ENCODE data around the gene MYH10.
A peak's percentile ranks its signal among the peaks of the same experiment; 100 is the strongest.

MYH10 gene

GRCh38 chr17:8654822-8655221 is 24.3 kb upstream of the MYH10 start:
- H3K27ac ChIP-seq: no peak overlapping the region
- H3K36me3 ChIP-seq: no peaks in the 10 kb centered on the region
- DNase-seq: no peak
- no peaks in the 10 kb centered on the region for H3K27me3 ChIP-seq (ENCODE audit: insufficient read depth, low read depth, severe bottlenecking)
- TF ChIP-seq CTCF (IDR thresholded peaks at IDR 0.05; ENCODE audit: low read depth, low read length): no peak
- peaks cover 2% of the 10 kb centered on the region for H3K9me3 ChIP-seq (ENCODE audit: severe bottlenecking)
- H3K4me3 ChIP-seq (ENCODE audit: low read depth, low read length): no peak overlapping the region

DNA sequence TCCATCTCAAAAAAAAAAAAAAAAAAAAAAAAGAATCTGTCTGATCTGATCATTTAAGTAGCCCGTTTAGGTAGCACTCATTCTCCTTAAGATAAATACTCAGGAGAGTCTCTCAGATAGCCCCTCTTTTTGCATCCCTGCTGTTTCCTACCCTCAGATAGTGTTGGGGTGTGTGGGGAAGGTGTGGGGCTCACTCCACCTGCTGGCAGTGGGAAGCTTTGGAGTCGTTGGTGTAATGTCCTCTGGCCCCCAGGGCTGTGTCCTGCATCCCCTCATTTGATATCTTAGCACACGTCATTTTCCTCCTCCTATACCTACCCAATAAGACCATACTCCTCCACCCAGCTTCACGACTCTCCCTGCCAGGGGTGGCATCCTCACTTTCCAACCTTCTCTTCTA is 20.5 kb upstream of the MYH10 start:
- peak; percentile 25; the same call in 1 of the 2 replicates for TF ChIP-seq CTCF (IDR thresholded peaks at IDR 0.05; ENCODE audit: low read depth, low read length)
- no peak overlapping the region for H3K27ac ChIP-seq
- H3K4me3 ChIP-seq (ENCODE audit: low read depth, low read length): no peak overlapping the region
- H3K36me3 ChIP-seq: no peaks in the 10 kb centered on the region
- H3K27me3 ChIP-seq (ENCODE audit: insufficient read depth, low read depth, severe bottlenecking): no peaks in the 10 kb centered on the region
- no peak for DNase-seq
- no peaks in the 10 kb centered on the region for H3K9me3 ChIP-seq (ENCODE audit: severe bottlenecking)

DNA sequence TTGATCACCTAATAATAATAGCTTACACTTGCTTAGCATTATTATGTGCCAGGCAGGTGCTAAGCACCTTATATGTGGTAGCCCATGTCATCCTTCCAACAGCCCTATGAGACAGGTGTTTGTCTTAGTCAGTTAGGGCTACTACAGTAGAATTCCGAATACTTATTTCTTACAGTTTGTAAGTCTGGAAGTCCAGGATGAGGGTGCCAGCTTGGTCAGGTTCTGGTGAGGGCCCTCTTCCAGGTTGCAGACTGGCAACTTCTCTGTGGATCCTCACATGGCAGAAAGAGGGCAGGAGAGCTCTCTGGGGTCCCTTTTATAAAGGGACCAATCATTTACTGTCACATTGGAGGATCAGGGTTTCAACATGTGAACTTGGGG is 19.6 kb upstream of the MYH10 start:
- H3K36me3 ChIP-seq: no peaks in the 10 kb centered on the region
- H3K27ac ChIP-seq: no peak overlapping the region
- no peaks in the 10 kb centered on the region for H3K27me3 ChIP-seq (ENCODE audit: insufficient read depth, low read depth, severe bottlenecking)
- no peak overlapping the region for H3K4me3 ChIP-seq (ENCODE audit: low read depth, low read length)
- no peak for DNase-seq
- no peak for TF ChIP-seq CTCF (IDR thresholded peaks at IDR 0.05; ENCODE audit: low read depth, low read length)
- no peaks in the 10 kb centered on the region for H3K9me3 ChIP-seq (ENCODE audit: severe bottlenecking)

DNA sequence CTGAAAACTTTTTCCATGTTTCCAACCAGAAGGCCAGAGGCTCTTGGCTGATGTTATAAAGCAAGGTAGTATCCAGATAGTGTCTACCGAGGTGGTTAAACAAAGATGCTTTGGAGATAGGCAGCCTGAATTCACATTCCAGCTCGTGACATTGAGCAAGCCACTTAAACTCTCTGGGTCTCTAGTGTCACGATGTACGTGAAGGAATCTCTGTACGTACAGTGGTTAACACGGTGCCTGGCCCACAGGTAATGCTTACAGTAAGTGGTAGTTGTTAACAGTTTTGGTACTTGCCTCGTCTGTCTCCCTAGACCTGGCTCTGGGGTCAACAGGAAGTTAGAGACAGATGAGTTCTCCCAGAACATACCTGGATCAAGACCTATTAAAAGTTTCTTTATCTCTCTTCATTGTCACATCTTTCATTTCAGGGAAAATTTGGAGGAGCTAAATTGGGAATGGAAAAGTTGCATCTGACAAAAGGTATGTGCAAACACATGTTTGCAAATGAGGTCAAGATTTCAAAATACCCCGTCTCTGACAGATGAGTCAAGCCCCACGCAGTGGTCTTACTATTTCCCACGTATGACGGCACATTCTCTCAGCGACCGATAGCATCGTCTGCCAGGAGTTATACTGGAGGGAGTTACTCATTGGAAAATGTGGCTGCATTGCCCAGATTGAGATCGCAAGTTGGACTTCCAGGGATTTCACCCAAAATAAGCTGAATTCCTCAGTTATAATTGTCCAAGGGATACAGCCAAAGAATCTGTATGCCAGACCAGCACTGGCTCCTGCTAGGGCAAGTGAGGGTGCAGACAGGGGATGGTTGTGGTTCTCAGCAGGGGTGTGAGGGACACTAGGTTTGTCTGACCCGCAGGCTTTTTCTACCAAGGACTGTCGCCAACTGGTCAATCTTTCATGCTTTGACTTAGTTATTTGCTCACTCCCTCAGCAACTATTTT is 18.9 kb upstream of the MYH10 start:
- TF ChIP-seq CTCF (IDR thresholded peaks at IDR 0.05; ENCODE audit: low read depth, low read length): no peak
- Histone ChIP-seq H3K27ac (no peak overlapping the region), H3K27me3 (ENCODE audit: insufficient read depth, low read depth, severe bottlenecking) (no peaks in the 10 kb centered on the region), H3K9me3 (ENCODE audit: severe bottlenecking) (no peaks in the 10 kb centered on the region), H3K36me3 (no peaks in the 10 kb centered on the region), H3K4me3 (ENCODE audit: low read depth, low read length) (no peak overlapping the region)
- DNase-seq: no peak

- no peak for TF ChIP-seq CTCF (IDR thresholded peaks at IDR 0.05; ENCODE audit: low read depth, low read length)
- Histone ChIP-seq H3K36me3 (no peaks in the 10 kb centered on the region), H3K27me3 (ENCODE audit: insufficient read depth, low read depth, severe bottlenecking) (no peaks in the 10 kb centered on the region), H3K4me3 (ENCODE audit: low read depth, low read length) (no peak overlapping the region), H3K9me3 (ENCODE audit: severe bottlenecking) (no peaks in the 10 kb centered on the region), H3K27ac (no peak overlapping the region)
- DNase-seq: no peak
These were observed 17.4 kb upstream of the MYH10 start for GRCh38 chr17:8647956-8648355.

Data from WERI-Rb-1 (cell line).